GM21619 (cell line): ENCODE data around the gene PRSS2.
"Not testable (repeated sequence)": the region's sequence is repeated elsewhere in the genome, so short reads cannot be mapped to it uniquely, and the experiment has no call there.

Experiments used
- ATAC-seq: cut with Tn5 transposase; IDR thresholded peaks from one replicate; pipeline ENCODE4 v1.9.1; 2021; ENCODE audit not compliant: unreplicated experiment

The PRSS2 gene

GRCh38 chr7:142770661-142771352 is at the start of gene PRSS2:
Gene PRSS2 (plus strand): TSS chr7:142770970. CDS start chr7:142770983, 13 bp downstream.
- ATAC-seq: peak; percentile 25

- ATAC-seq: no peak
Observed at GRCh38 chr7:142720986-142721385, 49.8 kb upstream of the PRSS2 start.

GRCh38 chr7:142722248-142722794 is 48.4 kb upstream of the PRSS2 start:
- no peak for ATAC-seq

- peak; percentile 93 for ATAC-seq
Observed at GRCh38 chr7:142733271-142733670, 37.5 kb upstream of the PRSS2 start.

- ATAC-seq: peak; percentile 92
Observed at GRCh38 chr7:142739923-142740492, 30.8 kb upstream of the PRSS2 start.

GRCh38 chr7:142740786-142741185 is 30.0 kb upstream of the PRSS2 start:
- no peak for ATAC-seq

- not testable (repeated sequence) for ATAC-seq
Observed at GRCh38 chr7:142741932-142742331, 28.8 kb upstream of the PRSS2 start.

- ATAC-seq: no peak
Observed at GRCh38 chr7:142745091-142745635, 25.6 kb upstream of the PRSS2 start.

GRCh38 chr7:142745745-142746144 is 25.0 kb upstream of the PRSS2 start:
- no peak for ATAC-seq

- ATAC-seq: no peak
Observed at GRCh38 chr7:142746264-142746663, 24.5 kb upstream of the PRSS2 start.

GRCh38 chr7:142748410-142748809 is 22.4 kb upstream of the PRSS2 start:
- ATAC-seq: not testable (repeated sequence)

GRCh38 chr7:142749218-142749993 is 21.4 kb upstream of the PRSS2 start, which contains the start of gene PRSS1:
Gene PRSS1 (plus strand): TSS chr7:142749472. CDS start chr7:142749485, 13 bp downstream.
- ATAC-seq: no peak

GRCh38 chr7:142750321-142750938 is 20.3 kb upstream of the PRSS2 start:
- no peak for ATAC-seq

GRCh38 chr7:142751526-142752175 is 19.1 kb upstream of the PRSS2 start:
- ATAC-seq: not testable (repeated sequence)

- no peak for ATAC-seq
Observed at GRCh38 chr7:142752376-142753225, 18.2 kb upstream of the PRSS2 start.

GRCh38 chr7:142753366-142753765 is 17.4 kb upstream of the PRSS2 start:
- ATAC-seq: no peak

- ATAC-seq: not testable (repeated sequence)
Observed at GRCh38 chr7:142753925-142754491, 16.8 kb upstream of the PRSS2 start.

GRCh38 chr7:142754681-142755575 is 15.8 kb upstream of the PRSS2 start:
- no peak for ATAC-seq
